SK-N-MC (cell line): ENCODE measurements around the gene PPP2R2C.

Experiments used
- EZH2 ChIP-seq: fragments of 200-600 bp; sonication (generic); IDR thresholded peaks from one replicate; pipeline ENCODE4 v1.6.1; 2017; ENCODE audit warnings: antibody characterized with exemption
- FOXP2 ChIP-seq: optimal IDR thresholded peaks from 2 replicates; pipeline ENCODE3; 2011; ENCODE audit warnings: mild to moderate bottlenecking, moderate library complexity; ENCODE audit not compliant: insufficient read depth; ENCODE audit errors: extremely low read length, control extremely low read depth
- POLR2AphosphoS5 ChIP-seq: IDR thresholded peaks from 2 replicates; pipeline ENCODE4 v1.6.1; 2012; ENCODE audit warnings: mild to moderate bottlenecking, low read depth, low read length, borderline replicate concordance

GRCh38 chr4:6492027-6492590 lies 19.7 kb upstream of the PPP2R2C start:
- TF ChIP-seq POLR2AphosphoS5 (no peak), EZH2 (no peak), FOXP2 (no peak)
